ENCODE results near the gene MYBPC2. TPM values are rescaled to one million over a fixed set of nuclear protein-coding genes. Genes with fewer than 3 reads are reported as not detected.

The MYBPC2 gene
- total and polyA plus RNA-seq, 2 of the 4 experiments (the other 2 are of a cell fraction) = not detected

DNA sequence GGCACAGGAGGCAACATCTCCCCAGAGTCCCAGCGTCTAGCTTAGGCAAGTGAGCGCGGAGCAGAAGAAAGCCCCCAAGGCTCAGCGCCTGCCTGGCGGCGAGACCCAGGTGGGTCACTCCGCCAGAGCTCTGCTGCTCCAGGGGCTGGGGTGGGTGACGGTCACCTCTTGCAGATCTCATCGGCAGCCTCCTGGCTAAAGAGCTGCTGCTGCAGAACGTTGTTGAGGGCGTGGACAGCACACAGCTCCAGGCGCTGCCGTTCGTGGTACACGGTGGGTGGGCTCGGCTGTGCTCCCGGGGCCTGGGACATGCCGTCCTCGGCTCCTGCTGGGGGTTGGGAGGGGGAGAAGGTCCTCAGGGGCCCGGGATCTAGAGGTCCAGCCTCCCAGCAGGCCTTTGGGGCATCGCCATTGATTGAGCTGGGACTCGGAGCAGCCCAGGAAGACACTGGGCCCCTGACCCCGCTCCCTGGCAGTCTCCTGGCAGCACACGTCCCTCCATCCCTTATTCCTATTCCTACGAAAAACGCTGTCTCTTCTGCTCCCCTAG lies 77.5 kb downstream of the MYBPC2 start:
- Histone ChIP-seq H3K27ac (ENCODE audit: insufficient read depth, low read length) (peak overlapping the region; percentile 39), H2AK9ac (replicated peaks; ENCODE audit: low read depth, low read length, poor library complexity) (peak overlapping the region; percentile 100), H3K9ac (ENCODE audit: low read depth, low read length) (peak overlapping the region; percentile 65), H4K5ac (ENCODE audit: low read depth, low read length) (peak overlapping the region; percentile 34), H3K56ac (ENCODE audit: extremely low read depth, insufficient read depth, low read length) (peak overlapping the region; percentile 87), H2BK15ac (ENCODE audit: low read depth, low read length) (no peak overlapping the region; the same call in 2 of the 3 replicates), H3K18ac (ENCODE audit: low read depth, low read length) (no peak overlapping the region), H3K4me1 (ENCODE audit: control insufficient read depth, insufficient read depth, low read length) (peaks cover 3% of the 10 kb centered on the region), H2BK20ac (ENCODE audit: low read depth, low read length) (no peak overlapping the region), H2AK5ac (ENCODE audit: low read depth, low read length) (peak overlapping the region; percentile 96), H3K27me3 (ENCODE audit: control insufficient read depth, insufficient read depth, low read length) (no peaks in the 10 kb centered on the region), H3K4me3 (ENCODE audit: insufficient read depth, low read depth, low read length) (peak overlapping the region; percentile 68), H4K8ac (ENCODE audit: low read depth in 2 of 2, low read length in 2 of 2) (peak overlapping the region; percentile 93 to 94), H3K36me3 (ENCODE audit: control insufficient read depth, insufficient read depth, low read length) (peaks cover 3% of the 10 kb centered on the region; the same call in 1 of the 2 replicates), H3K9me3 (ENCODE audit: control insufficient read depth, insufficient read depth, low read length) (no peaks in the 10 kb centered on the region), H3K9me1 (ENCODE audit: insufficient read depth, low read length) (no peaks in the 10 kb centered on the region; the same call in 1 of the 2 replicates), H2BK5ac (ENCODE audit: low read depth, low read length, poor library complexity, severe bottlenecking) (no peak overlapping the region), H3K79me1 (ENCODE audit: low read depth in 1 of 2, low read length in 2 of 2) (peaks cover 5 to 10% of the 10 kb centered on the region in 2 experiments; a peak in 3 of 4 replicates), H3K14ac (replicated peaks; ENCODE audit: low read depth, low read length) (peak overlapping the region; percentile 98), H3K4me2 (ENCODE audit: low read depth, low read length) (peak overlapping the region; percentile 97), H3K4ac (ENCODE audit: low read depth, low read length) (peak overlapping the region; percentile 93), H4K91ac (ENCODE audit: insufficient read depth, low read depth, low read length) (peak overlapping the region; percentile 93), H2AFZ (replicated peaks; ENCODE audit: low read length, poor library complexity) (peak overlapping the region; percentile 100), H4K20me1 (ENCODE audit: insufficient read depth, low read length) (no peaks in the 10 kb centered on the region), H3K23ac (ENCODE audit: low read depth, low read length) (peak overlapping the region; percentile 97; the same call in 1 of the 2 replicates), H2BK120ac (ENCODE audit: low read depth, low read length) (peak overlapping the region; percentile 36; the same call in 1 of the 2 replicates)
- WGBS, 2 experiments (ENCODE audit: extremely low coverage in 2 of 2, insufficient read length in 1 of 2) = 4% methylated on average over 3 of the region's 26 CpGs; no CpG with 5 or more reads in 1 of the 2 experiments
- ChIA-PET POLR2A (ENCODE audit: unreplicated experiment) (no interaction called here), CTCF (no interaction called here)
- DNase-seq = no peak
- in situ Hi-C loops (cut with MboI; ENCODE audit: low sequenced_read_pairs) (no loop called here), dilution Hi-C loops (cut with HindIII; ENCODE audit: low sequenced_read_pairs, unreplicated experiment) (no loop called here), intact Hi-C loops (cut with micrococcal nuclease) (loop anchor here (2.0 kb wide), 1 partner anchor 33 kb away; the partner anchor contains the start of genes EMC10 and GARIN5A)
- 0 out of 2 replicates have a peak, but pooled peaks have one; percentile 0 for ATAC-seq (ENCODE audit: low read depth)
- no peak for TF ChIP-seq CHD1 (IDR thresholded peaks at IDR 0.05; ENCODE audit: low read depth, low read length)
- no peak for TF ChIP-seq POLR2A (IDR thresholded peaks at IDR 0.05; ENCODE audit: low read depth, low read length)
- no peak for TF ChIP-seq MAFK (IDR thresholded peaks at IDR 0.05; ENCODE audit: low read depth, low read length)
- no peak for TF ChIP-seq RAD21 (IDR thresholded peaks at IDR 0.05; ENCODE audit: low read length)
- TF ChIP-seq SMC3 (IDR thresholded peaks at IDR 0.05; ENCODE audit: low read depth, low read length) = no peak
- TF ChIP-seq, protein P1, sequence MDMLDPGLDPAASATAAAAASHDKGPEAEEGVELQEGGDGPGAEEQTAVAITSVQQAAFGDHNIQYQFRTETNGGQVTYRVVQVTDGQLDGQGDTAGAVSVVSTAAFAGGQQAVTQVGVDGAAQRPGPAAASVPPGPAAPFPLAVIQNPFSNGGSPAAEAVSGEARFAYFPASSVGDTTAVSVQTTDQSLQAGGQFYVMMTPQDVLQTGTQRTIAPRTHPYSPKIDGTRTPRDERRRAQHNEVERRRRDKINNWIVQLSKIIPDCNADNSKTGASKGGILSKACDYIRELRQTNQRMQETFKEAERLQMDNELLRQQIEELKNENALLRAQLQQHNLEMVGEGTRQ (IDR thresholded peaks at IDR 0.05; ENCODE audit: low read depth, low read length) = no peak
- TF ChIP-seq, protein P2, sequence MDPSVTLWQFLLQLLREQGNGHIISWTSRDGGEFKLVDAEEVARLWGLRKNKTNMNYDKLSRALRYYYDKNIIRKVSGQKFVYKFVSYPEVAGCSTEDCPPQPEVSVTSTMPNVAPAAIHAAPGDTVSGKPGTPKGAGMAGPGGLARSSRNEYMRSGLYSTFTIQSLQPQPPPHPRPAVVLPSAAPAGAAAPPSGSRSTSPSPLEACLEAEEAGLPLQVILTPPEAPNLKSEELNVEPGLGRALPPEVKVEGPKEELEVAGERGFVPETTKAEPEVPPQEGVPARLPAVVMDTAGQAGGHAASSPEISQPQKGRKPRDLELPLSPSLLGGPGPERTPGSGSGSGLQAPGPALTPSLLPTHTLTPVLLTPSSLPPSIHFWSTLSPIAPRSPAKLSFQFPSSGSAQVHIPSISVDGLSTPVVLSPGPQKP (IDR thresholded peaks at IDR 0.05; ENCODE audit: borderline replicate concordance, low read depth, low read length) = no peak
- no TSS peak for BruUV-seq (replicated peaks)
